GM12878 (cell line): Measurements from ENCODE around the gene SRRM2. TPM values are rescaled to one million over a fixed set of nuclear protein-coding genes. Genes with fewer than 3 reads are reported as not detected.

ENCODE experiments used
- ATAC-seq: fragments of 200-7000 bp; cut with Tn5 transposase; 3 replicates; pipeline ENCODE4 v1.9.1; 2020; ENCODE audit warnings: mild to moderate bottlenecking, moderate library complexity
- BruUV-seq: library from RNA; stranded (reverse); fragments of 400-500 nt; replicated peaks from 2 replicates; lab custom pipeline; 2021; lab: Mats Ljungman, UMichigan
- CTCF ChIA-PET: fragments of 300-600 bp; sonication (Branson Sonifier 250); formaldehyde crosslinking; extraction: SDS; loops from one replicate; lab custom pipeline; 2021; ENCODE audit warnings: inconsistent platforms; lab: Yijun Ruan, JAX
- POLR2A ChIA-PET: fragments of 350-600 bp; formaldehyde crosslinking; extraction: SDS; loops from one replicate; lab custom pipeline; 2021; ENCODE audit warnings: inconsistent platforms; lab: Charles Lee
- RAD21 ChIA-PET: fragments of 300-600 bp; sonication (Branson Sonifier 250); formaldehyde crosslinking; loops from one replicate; lab custom pipeline; 2023; ENCODE audit warnings: antibody characterized with exemption; ENCODE audit not compliant: unreplicated experiment; lab: Charles Lee
- SMC1A ChIA-PET: fragments of 300-600 bp; sonication (Branson Sonifier 250); formaldehyde crosslinking; loops from one replicate; lab custom pipeline; 2023; ENCODE audit not compliant: unreplicated experiment, uncharacterized antibody; lab: Charles Lee
- DNase-seq: peaks from one replicate; pipeline ENCODE4 v3.0.0-alpha.2; 2011; ENCODE audit warnings: low read depth, low spot score
- FAIRE-seq: peaks from 3 replicates; lab custom pipeline; 2011; peaks lifted over from hg19 to GRCh38; lab: Jason Lieb, UNC
- H2AFZ ChIP-seq: 2 replicates; pipeline ENCODE4 v1.6.0; 2011; ENCODE audit warnings: low read depth, low read length, control low read depth; ENCODE audit not compliant: control insufficient read depth
- H3K27ac ChIP-seq: 2 replicates; pipeline ENCODE4 v1.5.1; 2011; ENCODE audit warnings: control low read depth; ENCODE audit not compliant: control insufficient read depth, insufficient read depth
- H3K27me3 ChIP-seq, 2 experiments: replicated peaks in 1 of 2; 2 replicates each; pipeline versions ENCODE4 v1.6.0 to v1.6.1; 2011; ENCODE audit warnings: low read length in 1 of 2; ENCODE audit not compliant: control insufficient read depth in 2 of 2, insufficient read depth in 2 of 2
- H3K36me3 ChIP-seq, 2 experiments: 2 replicates each; pipeline ENCODE4 v1.5.1; 2011; ENCODE audit warnings: low read length in 1 of 2; ENCODE audit not compliant: control insufficient read depth in 2 of 2, insufficient read depth in 2 of 2
- H3K4me1 ChIP-seq: 2 replicates; pipeline ENCODE4 v1.6.1; 2011; ENCODE audit warnings: mild to moderate bottlenecking, low read length, moderate library complexity, mixed read lengths; ENCODE audit not compliant: control insufficient read depth, insufficient read depth
- H3K4me2 ChIP-seq: 2 replicates; pipeline ENCODE4 v1.6.0; 2011; ENCODE audit warnings: control low read depth; ENCODE audit not compliant: control insufficient read depth, insufficient read depth
- H3K4me3 ChIP-seq: fragments of 200-600 bp; sonication (generic); 2 replicates; pipeline ENCODE4 v1.5.1; 2016
- H3K79me2 ChIP-seq: 2 replicates; pipeline ENCODE4 v1.6.0; 2011; ENCODE audit warnings: low read length; ENCODE audit not compliant: control insufficient read depth, insufficient read depth
- H3K9ac ChIP-seq: 2 replicates; pipeline ENCODE4 v1.8.0; 2011; ENCODE audit warnings: low read length, control low read depth, mixed read lengths; ENCODE audit not compliant: control insufficient read depth, insufficient read depth
- H3K9me3 ChIP-seq: replicated peaks from 3 replicates; pipeline ENCODE4 v1.5.1; 2011; ENCODE audit warnings: mild to moderate bottlenecking, low read length; ENCODE audit not compliant: control insufficient read depth, insufficient read depth
- H4K20me1 ChIP-seq: 2 replicates; pipeline ENCODE4 v1.6.0; 2011; ENCODE audit not compliant: control insufficient read depth, insufficient read depth
- ASH2L ChIP-seq: fragments of 300-600, 200-600 bp; sonication (generic); IDR thresholded peaks from 2 replicates; pipeline ENCODE4 v1.6.1; 2017; ENCODE audit warnings: low read depth, mild to moderate bottlenecking, borderline replicate concordance
- BHLHE40 ChIP-seq, 2 experiments: fragments of 450-650 bp in 1 of 2; IDR thresholded peaks; 2 replicates each; pipeline ENCODE4 v1.6.1; 2011 to 2017; ENCODE audit warnings: low read depth in 2 of 2, borderline replicate concordance in 1 of 2, improper control_type of control experiment in 1 of 2, low read length in 1 of 2, mild to moderate bottlenecking in 1 of 2
- CEBPB ChIP-seq, 2 experiments: fragments of 150-350 bp in 1 of 2; IDR thresholded peaks; 2 replicates each; pipeline ENCODE4 v1.6.1; 2012 to 2014; ENCODE audit warnings: low read depth in 2 of 2, low read length in 2 of 2, borderline replicate concordance in 1 of 2, inconsistent platforms in 1 of 2
- CHD1 ChIP-seq: IDR thresholded peaks from 2 replicates; pipeline ENCODE4 v1.6.1; 2012; ENCODE audit warnings: low read depth, low read length, improper control_type of control experiment
- FOS ChIP-seq: IDR thresholded peaks from 3 replicates; pipeline ENCODE4 v1.6.1; 2011; ENCODE audit warnings: borderline replicate concordance; ENCODE audit not compliant: insufficient read length; ENCODE audit errors: extremely low read depth
- HCFC1 ChIP-seq: fragments of 150-350 bp; IDR thresholded peaks from 2 replicates; pipeline ENCODE4 v1.6.1; 2014; ENCODE audit warnings: low read length
- HDAC2 ChIP-seq: fragments of 200-600 bp; sonication (generic); IDR thresholded peaks from 2 replicates; pipeline ENCODE4 v1.6.1; 2017
- LARP7 ChIP-seq: fragments of 450-650 bp; IDR thresholded peaks from 2 replicates; pipeline ENCODE4 v1.6.1; 2017; ENCODE audit warnings: mild to moderate bottlenecking
- MEF2B ChIP-seq: fragments of 450-650 bp; IDR thresholded peaks from 2 replicates; pipeline ENCODE4 v1.6.1; 2018; ENCODE audit warnings: mild to moderate bottlenecking, moderate library complexity; ENCODE audit not compliant: partially characterized antibody, poor library complexity, severe bottlenecking
- NFYA ChIP-seq: IDR thresholded peaks from 2 replicates; pipeline ENCODE4 v1.6.1; 2011; ENCODE audit warnings: low read depth, mild to moderate bottlenecking, low read length, improper control_type of control experiment, borderline replicate concordance
- TCF3 ChIP-seq: IDR thresholded peaks from 2 replicates; pipeline ENCODE4 v1.6.1; 2012; ENCODE audit warnings: low read depth, mild to moderate bottlenecking, low read length, borderline replicate concordance; ENCODE audit not compliant: insufficient read depth
- YY1 ChIP-seq: IDR thresholded peaks from 2 replicates; pipeline ENCODE4 v1.6.1; 2011; ENCODE audit warnings: low read depth, mild to moderate bottlenecking, low read length
- ZNF622 ChIP-seq: fragments of 450-650 bp; IDR thresholded peaks from 2 replicates; pipeline ENCODE4 v1.6.1; 2017; ENCODE audit warnings: mild to moderate bottlenecking, inconsistent platforms
- WGBS: methylation state at CpG from one replicate; pipeline ENCODE4 v1.1.6; 2016; ENCODE audit warnings: low lambda C conversion rate; ENCODE audit not compliant: insufficient replicate concordance, insufficient coverage; ENCODE audit errors: missing lambda C conversion rate; 5-methylcytosine and 5-hydroxymethylcytosine counted together
- in situ Hi-C: fragments of 300-500 bp; cut with MboI; formaldehyde crosslinking; loops from 9 replicates; pipeline ENCODE4 v1.14.3; 2018; ENCODE audit warnings: mixed read lengths
- intact Hi-C: fragments of 100-400 bp; cut with micrococcal nuclease; formaldehyde crosslinking; loops from one replicate; pipeline ENCODE4 v1.14.2; 2022; ENCODE audit not compliant: unreplicated experiment
- polyA plus RNA-seq, 11 experiments: library from polyadenylated mRNA; depleted of rRNA in 4 of 11; unstranded in 6 of 11; stranded (reverse) in 5 of 11; fragments of >200 nt; fragmentation: Nextera tagmentation in 4 of 11; fragmentation: Illumina TruSeq in 1 of 11; extraction: Ambion mirVana in 4 of 11; extraction: Trizol in 1 of 11; gene quantifications; 1 replicate in 1 of 11; 2 replicates in 10 of 11; pipeline versions ENCODE4 v1.2.1 to v1.2.3, GENCODE V29; 2011 to 2016; ENCODE audit warnings: inconsistent platforms in 2 of 11, missing spikeins in 2 of 11, low read depth in 1 of 11
- total RNA-seq, 4 experiments: library from RNA; depleted of rRNA in 3 of 4; stranded (reverse); fragments of >200 nt in 3 of 4; fragmentation: Illumina TruSeq in 1 of 4; extraction: Trizol in 1 of 4; gene quantifications; 2 replicates each; pipeline versions ENCODE4 v1.2.1 to v1.2.3, GENCODE V29; 2013 to 2021
- TF ChIP-seq, protein P1 (sequence below): fragments of 450-650 bp; IDR thresholded peaks from 2 replicates; pipeline ENCODE4 v1.6.1; 2016; ENCODE audit warnings: mild to moderate bottlenecking, moderate library complexity, borderline replicate concordance
- TF ChIP-seq, protein P2 (sequence below): IDR thresholded peaks from 2 replicates; pipeline ENCODE4 v1.6.1; 2011; ENCODE audit warnings: low read depth, mild to moderate bottlenecking, low read length, moderate library complexity, borderline replicate concordance; ENCODE audit errors: extremely low read depth
- TF ChIP-seq, protein P3 (sequence below): fragments of 450-650 bp; IDR thresholded peaks from 2 replicates; pipeline ENCODE4 v1.6.1; 2017; ENCODE audit warnings: antibody characterized with exemption, mild to moderate bottlenecking, moderate library complexity

SRRM2 gene
- total and polyA plus RNA-seq, 10 of the 15 experiments (the other 5 are each of a cell fraction or from before 2014, with no cell fraction given), result 30.1 to 502 (median 196) TPM

DNA sequence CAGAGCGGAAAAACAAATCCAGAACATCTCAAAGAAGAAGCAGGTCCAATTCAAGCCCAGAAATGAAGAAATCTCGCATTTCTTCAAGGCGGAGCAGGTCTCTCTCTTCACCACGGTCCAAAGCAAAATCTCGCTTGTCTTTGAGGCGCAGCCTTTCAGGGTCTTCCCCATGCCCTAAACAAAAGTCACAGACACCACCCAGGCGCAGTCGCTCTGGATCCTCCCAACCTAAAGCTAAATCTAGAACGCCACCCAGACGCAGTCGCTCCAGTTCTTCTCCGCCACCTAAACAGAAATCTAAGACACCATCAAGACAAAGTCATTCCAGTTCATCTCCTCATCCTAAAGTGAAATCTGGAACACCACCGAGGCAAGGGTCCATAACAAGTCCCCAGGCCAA, 10.3 kb downstream of the SRRM2 start:
- RAD21 ChIA-PET, result no interaction called here
- intact Hi-C loops (no loop called here), in situ Hi-C loops (no loop called here)
- no peaks in the 10 kb centered on the region for H3K27me3 ChIP-seq
- H3K79me2 ChIP-seq, result peaks cover 41% of the 10 kb centered on the region
- H3K9me3 ChIP-seq, result peaks cover 2% of the 10 kb centered on the region; the same call in 1 of the 3 replicates
- POLR2A ChIA-PET, result no interaction called here
- no peak overlapping the region for H3K27ac ChIP-seq
- H3K4me3 ChIP-seq, result no peak overlapping the region
- H3K9ac ChIP-seq, result no peak overlapping the region
- WGBS, result 99% methylated on average over 13 of the region's 13 CpGs
- H3K4me1 ChIP-seq, result no peaks in the 10 kb centered on the region
- SMC1A ChIA-PET, result no interaction called here
- CTCF ChIA-PET, result no interaction called here
- H2AFZ ChIP-seq, result no peak overlapping the region
- H3K36me3 ChIP-seq, result peaks cover 70 to 88% of the 10 kb centered on the region in 2 experiments
- H4K20me1 ChIP-seq, result peaks cover 2% of the 10 kb centered on the region
- DNase-seq (no peak), ATAC-seq (no peak), FAIRE-seq (no peak)
- no TSS peak for BruUV-seq
- no peak overlapping the region for H3K4me2 ChIP-seq
- TF ChIP-seq, protein P1, sequence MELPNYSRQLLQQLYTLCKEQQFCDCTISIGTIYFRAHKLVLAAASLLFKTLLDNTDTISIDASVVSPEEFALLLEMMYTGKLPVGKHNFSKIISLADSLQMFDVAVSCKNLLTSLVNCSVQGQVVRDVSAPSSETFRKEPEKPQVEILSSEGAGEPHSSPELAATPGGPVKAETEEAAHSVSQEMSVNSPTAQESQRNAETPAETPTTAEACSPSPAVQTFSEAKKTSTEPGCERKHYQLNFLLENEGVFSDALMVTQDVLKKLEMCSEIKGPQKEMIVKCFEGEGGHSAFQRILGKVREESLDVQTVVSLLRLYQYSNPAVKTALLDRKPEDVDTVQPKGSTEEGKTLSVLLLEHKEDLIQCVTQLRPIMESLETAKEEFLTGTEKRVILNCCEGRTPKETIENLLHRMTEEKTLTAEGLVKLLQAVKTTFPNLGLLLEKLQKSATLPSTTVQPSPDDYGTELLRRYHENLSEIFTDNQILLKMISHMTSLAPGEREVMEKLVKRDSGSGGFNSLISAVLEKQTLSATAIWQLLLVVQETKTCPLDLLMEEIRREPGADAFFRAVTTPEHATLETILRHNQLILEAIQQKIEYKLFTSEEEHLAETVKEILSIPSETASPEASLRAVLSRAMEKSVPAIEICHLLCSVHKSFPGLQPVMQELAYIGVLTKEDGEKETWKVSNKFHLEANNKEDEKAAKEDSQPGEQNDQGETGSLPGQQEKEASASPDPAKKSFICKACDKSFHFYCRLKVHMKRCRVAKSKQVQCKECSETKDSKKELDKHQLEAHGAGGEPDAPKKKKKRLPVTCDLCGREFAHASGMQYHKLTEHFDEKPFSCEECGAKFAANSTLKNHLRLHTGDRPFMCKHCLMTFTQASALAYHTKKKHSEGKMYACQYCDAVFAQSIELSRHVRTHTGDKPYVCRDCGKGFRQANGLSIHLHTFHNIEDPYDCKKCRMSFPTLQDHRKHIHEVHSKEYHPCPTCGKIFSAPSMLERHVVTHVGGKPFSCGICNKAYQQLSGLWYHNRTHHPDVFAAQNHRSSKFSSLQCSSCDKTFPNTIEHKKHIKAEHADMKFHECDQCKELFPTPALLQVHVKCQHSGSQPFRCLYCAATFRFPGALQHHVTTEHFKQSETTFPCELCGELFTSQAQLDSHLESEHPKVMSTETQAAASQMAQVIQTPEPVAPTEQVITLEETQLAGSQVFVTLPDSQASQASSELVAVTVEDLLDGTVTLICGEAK, result no peak
- TF ChIP-seq, protein P2, sequence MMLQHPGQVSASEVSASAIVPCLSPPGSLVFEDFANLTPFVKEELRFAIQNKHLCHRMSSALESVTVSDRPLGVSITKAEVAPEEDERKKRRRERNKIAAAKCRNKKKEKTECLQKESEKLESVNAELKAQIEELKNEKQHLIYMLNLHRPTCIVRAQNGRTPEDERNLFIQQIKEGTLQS, result no peak
- TF ChIP-seq CHD1 (no peak), HCFC1 (no peak), ZNF622 (no peak), TCF3 (no peak), CEBPB (IDR thresholded peaks at IDR 0.05; ENCODE audit: borderline replicate concordance in 1 of 2, low read depth in 2 of 2, low read length in 2 of 2) (no peak), MEF2B (no peak), FOS (no peak), HDAC2 (no peak), YY1 (no peak), NFYA (no peak), ASH2L (no peak), BHLHE40 (IDR thresholded peaks at IDR 0.05; ENCODE audit: borderline replicate concordance in 1 of 2, low read depth in 2 of 2, low read length in 1 of 2) (no peak), LARP7 (no peak)
- TF ChIP-seq, protein P3, sequence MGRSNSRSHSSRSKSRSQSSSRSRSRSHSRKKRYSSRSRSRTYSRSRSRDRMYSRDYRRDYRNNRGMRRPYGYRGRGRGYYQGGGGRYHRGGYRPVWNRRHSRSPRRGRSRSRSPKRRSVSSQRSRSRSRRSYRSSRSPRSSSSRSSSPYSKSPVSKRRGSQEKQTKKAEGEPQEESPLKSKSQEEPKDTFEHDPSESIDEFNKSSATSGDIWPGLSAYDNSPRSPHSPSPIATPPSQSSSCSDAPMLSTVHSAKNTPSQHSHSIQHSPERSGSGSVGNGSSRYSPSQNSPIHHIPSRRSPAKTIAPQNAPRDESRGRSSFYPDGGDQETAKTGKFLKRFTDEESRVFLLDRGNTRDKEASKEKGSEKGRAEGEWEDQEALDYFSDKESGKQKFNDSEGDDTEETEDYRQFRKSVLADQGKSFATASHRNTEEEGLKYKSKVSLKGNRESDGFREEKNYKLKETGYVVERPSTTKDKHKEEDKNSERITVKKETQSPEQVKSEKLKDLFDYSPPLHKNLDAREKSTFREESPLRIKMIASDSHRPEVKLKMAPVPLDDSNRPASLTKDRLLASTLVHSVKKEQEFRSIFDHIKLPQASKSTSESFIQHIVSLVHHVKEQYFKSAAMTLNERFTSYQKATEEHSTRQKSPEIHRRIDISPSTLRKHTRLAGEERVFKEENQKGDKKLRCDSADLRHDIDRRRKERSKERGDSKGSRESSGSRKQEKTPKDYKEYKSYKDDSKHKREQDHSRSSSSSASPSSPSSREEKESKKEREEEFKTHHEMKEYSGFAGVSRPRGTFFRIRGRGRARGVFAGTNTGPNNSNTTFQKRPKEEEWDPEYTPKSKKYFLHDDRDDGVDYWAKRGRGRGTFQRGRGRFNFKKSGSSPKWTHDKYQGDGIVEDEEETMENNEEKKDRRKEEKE, result no peak
